GM23338 (cell line): ENCODE results near the gene SCYGR2. TPM values are rescaled to one million over a fixed set of nuclear protein-coding genes. Genes with fewer than 3 reads are reported as not detected.

Source experiments
- ATAC-seq: fragments of 200-7000 bp; cut with Tn5 transposase; 3 replicates; pipeline ENCODE4 v1.9.1; 2020
- DNase-seq: peaks from one replicate; pipeline ENCODE4 v3.0.0-alpha.2; 2015; ENCODE audit warnings: low spot score
- H2AFZ ChIP-seq: fragments of 200-600 bp; sonication (generic); 2 replicates; pipeline ENCODE4 v1.8.0; 2016; ENCODE audit warnings: antibody characterized with exemption, mild to moderate bottlenecking, moderate library complexity
- H3F3A ChIP-seq: fragments of 200-600 bp; sonication (generic); replicated peaks from 2 replicates; pipeline ENCODE4 v1.8.0; 2017; ENCODE audit warnings: antibody characterized with exemption, mixed run types, low read depth
- H3K27ac ChIP-seq: fragments of 200-600 bp; sonication (generic); 2 replicates; pipeline ENCODE4 v1.6.1; 2016; ENCODE audit warnings: low read depth
- H3K27me3 ChIP-seq: fragments of 200-600 bp; sonication (generic); 2 replicates; pipeline ENCODE4 v1.8.0; 2016; ENCODE audit warnings: mild to moderate bottlenecking, mixed run types, moderate library complexity; ENCODE audit not compliant: insufficient read depth
- H3K36me3 ChIP-seq: fragments of 200-600 bp; sonication (generic); 2 replicates; pipeline ENCODE4 v1.8.0; 2016; ENCODE audit warnings: mild to moderate bottlenecking; ENCODE audit not compliant: insufficient read depth
- H3K4me1 ChIP-seq: fragments of 200-600 bp; sonication (generic); 2 replicates; pipeline ENCODE4 v1.8.0; 2016; ENCODE audit warnings: mild to moderate bottlenecking, moderate library complexity; ENCODE audit not compliant: insufficient read depth
- H3K4me2 ChIP-seq: fragments of 200-600 bp; sonication (generic); 2 replicates; pipeline ENCODE4 v1.7.1; 2017; ENCODE audit warnings: mixed run types
- H3K4me3 ChIP-seq: fragments of 200-600 bp; sonication (generic); 2 replicates; pipeline ENCODE4 v1.6.1; 2016; ENCODE audit warnings: mixed run types
- H3K79me2 ChIP-seq: fragments of 200-600 bp; sonication (generic); replicated peaks from 2 replicates; pipeline ENCODE4 v1.8.0; 2017; ENCODE audit warnings: mild to moderate bottlenecking; ENCODE audit not compliant: insufficient read depth
- H3K9me2 ChIP-seq: fragments of 200-600 bp; sonication (generic); 2 replicates; pipeline ENCODE4 v1.8.0; 2017; ENCODE audit not compliant: insufficient read depth
- H4K20me1 ChIP-seq: fragments of 200-600 bp; sonication (generic); replicated peaks from 2 replicates; pipeline ENCODE4 v1.8.0; 2017; ENCODE audit warnings: mild to moderate bottlenecking; ENCODE audit not compliant: insufficient read depth
- H3K27ac Mint-ChIP-seq: 2 replicates; pipeline ENCODE4 v1.8.0; 2020; ENCODE audit warnings: inconsistent platforms, mild to moderate bottlenecking, moderate library complexity, mixed read lengths
- H3K27me3 Mint-ChIP-seq: 3 replicates; pipeline ENCODE4 v1.8.0; 2022; ENCODE audit warnings: low read depth, mild to moderate bottlenecking, moderate library complexity, mixed read lengths, inconsistent platforms; ENCODE audit not compliant: insufficient read depth, poor library complexity
- H3K36me3 Mint-ChIP-seq: 3 replicates; pipeline ENCODE4 v1.8.0; 2021; ENCODE audit warnings: low read depth, mild to moderate bottlenecking, inconsistent platforms, moderate library complexity, mixed read lengths
- H3K4me1 Mint-ChIP-seq: 3 replicates; pipeline ENCODE4 v1.8.0; 2020; ENCODE audit warnings: mild to moderate bottlenecking, inconsistent platforms, mixed read lengths
- H3K4me3 Mint-ChIP-seq: 3 replicates; pipeline ENCODE4 v1.8.0; 2021; ENCODE audit warnings: moderate library complexity, mild to moderate bottlenecking, inconsistent platforms, mixed read lengths
- H3K9me3 Mint-ChIP-seq: 3 replicates; pipeline ENCODE4 v1.8.0; 2020; ENCODE audit warnings: moderate library complexity, mild to moderate bottlenecking, inconsistent platforms, mixed read lengths
- CREB1 ChIP-seq: fragments of 250-450 bp; sonication (Bioruptor Pico); IDR thresholded peaks from 2 replicates; pipeline ENCODE4 v1.5.0; 2020; ENCODE audit warnings: low read depth, mild to moderate bottlenecking, moderate library complexity
- CTCF ChIP-seq, 2 experiments: fragments of 200-600 bp in 1 of 2; sonication (generic) in 1 of 2; conservative IDR thresholded peaks; 2 replicates each; pipeline versions ENCODE4 v1.5.1 to v1.6.1; 2016 to 2017; ENCODE audit warnings: antibody characterized with exemption in 2 of 2, low read depth in 2 of 2, mild to moderate bottlenecking in 2 of 2, moderate library complexity in 1 of 2
- EZH2 ChIP-seq: fragments of 200-600 bp; sonication (generic); IDR thresholded peaks from one replicate; pipeline ENCODE4 v1.8.0; 2017; ENCODE audit warnings: antibody characterized with exemption, mild to moderate bottlenecking, low read depth; ENCODE audit not compliant: unreplicated experiment
- EZH2phosphoT487 ChIP-seq: fragments of 200-600 bp; sonication (generic); IDR thresholded peaks from one replicate; pipeline ENCODE4 v1.8.1; 2018; ENCODE audit warnings: antibody characterized with exemption; ENCODE audit not compliant: unreplicated experiment
- JUNB ChIP-seq: IDR thresholded peaks from one replicate; pipeline ENCODE4 v1.6.1; 2016; ENCODE audit warnings: antibody characterized with exemption; ENCODE audit not compliant: unreplicated experiment
- NANOG ChIP-seq: IDR thresholded peaks from 2 replicates; pipeline ENCODE4 v1.6.1; 2016; ENCODE audit warnings: antibody characterized with exemption, borderline replicate concordance
- POLR2AphosphoS5 ChIP-seq: IDR thresholded peaks from 2 replicates; pipeline ENCODE4 v1.6.1; 2016; ENCODE audit warnings: antibody characterized with exemption, low read depth
- REST ChIP-seq: IDR thresholded peaks from one replicate; pipeline ENCODE4 v1.6.1; 2018; ENCODE audit warnings: antibody characterized with exemption; ENCODE audit not compliant: unreplicated experiment
- STAT1 ChIP-seq: IDR thresholded peaks from one replicate; pipeline ENCODE4 v1.6.1; 2016; ENCODE audit warnings: antibody characterized with exemption; ENCODE audit not compliant: unreplicated experiment
- ZNF114 ChIP-seq: fragments of 250-450 bp; sonication (Bioruptor Pico); IDR thresholded peaks from 2 replicates; pipeline ENCODE4 v1.5.0; 2020; ENCODE audit warnings: mild to moderate bottlenecking, moderate library complexity
- ZNF331 ChIP-seq: fragments of 250-450 bp; sonication (Bioruptor Pico); IDR thresholded peaks from 2 replicates; pipeline ENCODE4 v1.5.0; 2020; ENCODE audit warnings: low read depth, mild to moderate bottlenecking, moderate library complexity
- polyA plus RNA-seq: library from polyadenylated mRNA; unstranded; fragments of >200 nt; fragmentation: Nextera tagmentation; extraction: Ambion mirVana; gene quantifications from 2 replicates; pipeline ENCODE4 v1.2.1, GENCODE V29; 2016
- total RNA-seq: library from RNA; depleted of rRNA; stranded (reverse); fragments of >200 nt; shearing (Covaris generic); gene quantifications from 2 replicates; pipeline ENCODE4 v1.2.3, GENCODE V29; 2014
- TF ChIP-seq, protein P1 (sequence below): fragments of 250-450 bp; sonication (Bioruptor Pico); IDR thresholded peaks from 2 replicates; pipeline ENCODE4 v1.5.0; 2020; ENCODE audit warnings: mild to moderate bottlenecking, moderate library complexity
- TF ChIP-seq, protein P2 (sequence below): IDR thresholded peaks from 2 replicates; pipeline ENCODE4 v1.6.1; 2016; ENCODE audit warnings: antibody characterized with exemption

SCYGR2 gene
- total and polyA plus RNA-seq, 2 experiments from 2014 or later, result not detected

DNA sequence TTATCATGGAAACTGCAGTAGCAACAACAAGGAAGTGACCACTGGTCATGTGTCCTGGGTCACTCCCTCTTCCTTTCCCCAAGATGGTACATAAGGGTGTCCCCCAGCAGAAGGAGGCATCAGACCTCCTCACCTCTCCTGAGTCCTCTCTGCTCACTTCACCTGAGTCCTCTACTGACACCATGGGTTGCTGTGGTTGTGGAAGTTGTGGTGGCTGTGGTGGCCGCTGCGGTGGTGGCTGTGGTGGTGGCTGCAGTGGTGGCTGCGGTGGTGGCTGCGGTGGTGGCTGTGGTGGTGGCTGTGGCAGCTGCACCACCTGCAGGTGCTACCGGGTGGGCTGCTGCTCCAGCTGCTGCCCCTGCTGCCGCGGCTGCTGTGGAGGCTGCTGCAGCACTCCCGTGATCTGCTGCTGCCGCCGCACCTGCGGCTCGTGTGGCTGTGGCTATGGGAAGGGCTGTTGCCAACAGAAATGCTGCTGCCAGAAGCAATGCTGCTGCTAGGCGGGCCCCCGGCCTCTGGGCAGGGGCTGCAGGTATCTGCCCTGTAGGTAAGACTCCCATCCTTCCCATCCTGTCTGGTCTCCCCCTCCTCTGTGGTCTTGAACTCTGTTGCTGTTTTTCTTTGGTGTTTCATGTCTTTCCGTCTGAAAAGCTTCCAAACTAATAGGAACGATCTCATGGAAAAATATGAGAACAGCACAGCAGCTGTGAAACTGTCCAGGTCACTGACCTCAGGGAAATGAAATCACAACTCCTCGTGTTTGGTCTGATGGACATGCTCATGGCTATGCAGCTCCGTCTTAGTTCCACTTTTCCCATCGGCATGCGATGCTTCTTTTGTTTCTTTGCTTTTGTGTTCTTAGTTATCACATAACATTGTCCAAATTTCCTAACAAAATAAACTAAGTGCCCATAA is 18.9 kb downstream of the SCYGR2 start, which contains the start of gene SCYGR4:
SCYGR4 (plus strand) TSS at position 183 of the 915 bp plus-strand sequence; CDS start at position 183, 0 bp downstream.
- Mint-ChIP-seq H3K27me3 (peaks cover 4% of the 10 kb centered on the region), H3K27ac (no peak within 1 kb of the TSS), H3K9me3 (no peaks in the 10 kb centered on the region), H3K4me3 (no peak within 1 kb of the TSS), H3K36me3 (no peaks in the 10 kb centered on the region), H3K4me1 (peaks cover 19% of the 10 kb centered on the region)
- Histone ChIP-seq H3K9me2 (no peaks in the 10 kb centered on the region), H3K4me2 (peak within 1 kb of the TSS; percentile 52; the same call in 1 of the 2 replicates), H3K79me2 (no peaks in the 10 kb centered on the region), H3K27ac (no peak within 1 kb of the TSS), H3F3A (no peaks in the 10 kb centered on the region), H2AFZ (peak within 1 kb of the TSS; percentile 53; the same call in 1 of the 2 replicates), H3K4me3 (no peak within 1 kb of the TSS), H3K27me3 (no peaks in the 10 kb centered on the region), H3K4me1 (peaks cover 7% of the 10 kb centered on the region; the same call in 1 of the 2 replicates), H4K20me1 (no peaks in the 10 kb centered on the region), H3K36me3 (no peaks in the 10 kb centered on the region)
- ATAC-seq, result no peak
- DNase-seq, result no peak
- TF ChIP-seq, protein P1, sequence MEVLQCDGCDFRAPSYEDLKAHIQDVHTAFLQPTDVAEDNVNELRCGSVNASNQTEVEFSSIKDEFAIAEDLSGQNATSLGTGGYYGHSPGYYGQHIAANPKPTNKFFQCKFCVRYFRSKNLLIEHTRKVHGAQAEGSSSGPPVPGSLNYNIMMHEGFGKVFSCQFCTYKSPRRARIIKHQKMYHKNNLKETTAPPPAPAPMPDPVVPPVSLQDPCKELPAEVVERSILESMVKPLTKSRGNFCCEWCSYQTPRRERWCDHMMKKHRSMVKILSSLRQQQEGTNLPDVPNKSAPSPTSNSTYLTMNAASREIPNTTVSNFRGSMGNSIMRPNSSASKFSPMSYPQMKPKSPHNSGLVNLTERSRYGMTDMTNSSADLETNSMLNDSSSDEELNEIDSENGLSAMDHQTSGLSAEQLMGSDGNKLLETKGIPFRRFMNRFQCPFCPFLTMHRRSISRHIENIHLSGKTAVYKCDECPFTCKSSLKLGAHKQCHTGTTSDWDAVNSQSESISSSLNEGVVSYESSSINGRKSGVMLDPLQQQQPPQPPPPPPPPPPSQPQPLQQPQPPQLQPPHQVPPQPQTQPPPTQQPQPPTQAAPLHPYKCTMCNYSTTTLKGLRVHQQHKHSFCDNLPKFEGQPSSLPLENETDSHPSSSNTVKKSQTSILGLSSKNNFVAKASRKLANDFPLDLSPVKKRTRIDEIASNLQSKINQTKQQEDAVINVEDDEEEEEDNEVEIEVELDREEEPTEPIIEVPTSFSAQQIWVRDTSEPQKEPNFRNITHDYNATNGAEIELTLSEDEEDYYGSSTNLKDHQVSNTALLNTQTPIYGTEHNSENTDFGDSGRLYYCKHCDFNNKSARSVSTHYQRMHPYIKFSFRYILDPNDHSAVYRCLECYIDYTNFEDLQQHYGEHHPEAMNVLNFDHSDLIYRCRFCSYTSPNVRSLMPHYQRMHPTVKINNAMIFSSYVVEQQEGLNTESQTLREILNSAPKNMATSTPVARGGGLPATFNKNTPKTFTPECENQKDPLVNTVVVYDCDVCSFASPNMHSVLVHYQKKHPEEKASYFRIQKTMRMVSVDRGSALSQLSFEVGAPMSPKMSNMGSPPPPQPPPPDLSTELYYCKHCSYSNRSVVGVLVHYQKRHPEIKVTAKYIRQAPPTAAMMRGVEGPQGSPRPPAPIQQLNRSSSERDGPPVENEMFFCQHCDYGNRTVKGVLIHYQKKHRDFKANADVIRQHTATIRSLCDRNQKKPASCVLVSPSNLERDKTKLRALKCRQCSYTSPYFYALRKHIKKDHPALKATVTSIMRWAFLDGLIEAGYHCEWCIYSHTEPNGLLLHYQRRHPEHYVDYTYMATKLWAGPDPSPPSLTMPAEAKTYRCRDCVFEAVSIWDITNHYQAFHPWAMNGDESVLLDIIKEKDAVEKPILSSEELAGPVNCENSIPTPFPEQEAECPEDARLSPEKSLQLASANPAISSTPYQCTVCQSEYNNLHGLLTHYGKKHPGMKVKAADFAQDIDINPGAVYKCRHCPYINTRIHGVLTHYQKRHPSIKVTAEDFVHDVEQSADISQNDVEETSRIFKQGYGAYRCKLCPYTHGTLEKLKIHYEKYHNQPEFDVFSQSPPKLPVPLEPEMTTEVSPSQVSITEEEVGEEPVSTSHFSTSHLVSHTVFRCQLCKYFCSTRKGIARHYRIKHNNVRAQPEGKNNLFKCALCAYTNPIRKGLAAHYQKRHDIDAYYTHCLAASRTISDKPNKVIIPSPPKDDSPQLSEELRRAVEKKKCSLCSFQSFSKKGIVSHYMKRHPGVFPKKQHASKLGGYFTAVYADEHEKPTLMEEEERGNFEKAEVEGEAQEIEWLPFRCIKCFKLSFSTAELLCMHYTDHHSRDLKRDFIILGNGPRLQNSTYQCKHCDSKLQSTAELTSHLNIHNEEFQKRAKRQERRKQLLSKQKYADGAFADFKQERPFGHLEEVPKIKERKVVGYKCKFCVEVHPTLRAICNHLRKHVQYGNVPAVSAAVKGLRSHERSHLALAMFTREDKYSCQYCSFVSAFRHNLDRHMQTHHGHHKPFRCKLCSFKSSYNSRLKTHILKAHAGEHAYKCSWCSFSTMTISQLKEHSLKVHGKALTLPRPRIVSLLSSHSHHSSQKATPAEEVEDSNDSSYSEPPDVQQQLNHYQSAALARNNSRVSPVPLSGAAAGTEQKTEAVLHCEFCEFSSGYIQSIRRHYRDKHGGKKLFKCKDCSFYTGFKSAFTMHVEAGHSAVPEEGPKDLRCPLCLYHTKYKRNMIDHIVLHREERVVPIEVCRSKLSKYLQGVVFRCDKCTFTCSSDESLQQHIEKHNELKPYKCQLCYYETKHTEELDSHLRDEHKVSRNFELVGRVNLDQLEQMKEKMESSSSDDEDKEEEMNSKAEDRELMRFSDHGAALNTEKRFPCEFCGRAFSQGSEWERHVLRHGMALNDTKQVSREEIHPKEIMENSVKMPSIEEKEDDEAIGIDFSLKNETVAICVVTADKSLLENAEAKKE (CRISPR knock-in tag), result no peak
- no peak for TF ChIP-seq ZNF331 (CRISPR knock-in tag)
- TF ChIP-seq JUNB, result no peak
- no peak for TF ChIP-seq REST
- no peak for TF ChIP-seq EZH2phosphoT487
- no peak for TF ChIP-seq STAT1
- TF ChIP-seq CREB1 (CRISPR knock-in tag), result no peak
- TF ChIP-seq, protein P2, sequence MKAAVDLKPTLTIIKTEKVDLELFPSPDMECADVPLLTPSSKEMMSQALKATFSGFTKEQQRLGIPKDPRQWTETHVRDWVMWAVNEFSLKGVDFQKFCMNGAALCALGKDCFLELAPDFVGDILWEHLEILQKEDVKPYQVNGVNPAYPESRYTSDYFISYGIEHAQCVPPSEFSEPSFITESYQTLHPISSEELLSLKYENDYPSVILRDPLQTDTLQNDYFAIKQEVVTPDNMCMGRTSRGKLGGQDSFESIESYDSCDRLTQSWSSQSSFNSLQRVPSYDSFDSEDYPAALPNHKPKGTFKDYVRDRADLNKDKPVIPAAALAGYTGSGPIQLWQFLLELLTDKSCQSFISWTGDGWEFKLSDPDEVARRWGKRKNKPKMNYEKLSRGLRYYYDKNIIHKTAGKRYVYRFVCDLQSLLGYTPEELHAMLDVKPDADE, result no peak
- no peak for TF ChIP-seq ZNF114 (CRISPR knock-in tag)
- no peak for TF ChIP-seq POLR2AphosphoS5
- no peak for TF ChIP-seq EZH2
- no peak for TF ChIP-seq CTCF (conservative IDR thresholded peaks at IDR 0.05; ENCODE audit: low read depth in 2 of 2)
- no peak for TF ChIP-seq NANOG
